ENCODE measurements around the gene ASIC3.

Gene ASIC3

GRCh38 chr7:151005566-151005965 is 42.8 kb upstream of the ASIC3 start:
- no peak for DNase-seq (ENCODE audit: low spot score)
- TF ChIP-seq CTCF (IDR thresholded peaks at IDR 0.05; ENCODE audit: extremely low read depth, insufficient read depth, missing control alignments) = no peak
- in situ Hi-C loops (cut with MboI; ENCODE audit: low pct_unique_long_range_greater_than_20kb, low sequenced_read_pairs, unreplicated experiment) = no loop called here

- DNase-seq (ENCODE audit: low spot score) = no peak
- in situ Hi-C loops (cut with MboI; ENCODE audit: low pct_unique_long_range_greater_than_20kb, low sequenced_read_pairs, unreplicated experiment) = no loop called here
- TF ChIP-seq CTCF (IDR thresholded peaks at IDR 0.05; ENCODE audit: extremely low read depth, insufficient read depth, missing control alignments) = no peak
Observed at GRCh38 chr7:151006590-151007300, 41.6 kb upstream of the ASIC3 start.

GRCh38 chr7:151007469-151007898 is 40.8 kb upstream of the ASIC3 start:
- in situ Hi-C loops (cut with MboI; ENCODE audit: low pct_unique_long_range_greater_than_20kb, low sequenced_read_pairs, unreplicated experiment) = no loop called here
- TF ChIP-seq CTCF (IDR thresholded peaks at IDR 0.05; ENCODE audit: extremely low read depth, insufficient read depth, missing control alignments) = no peak
- DNase-seq (ENCODE audit: low spot score) = no peak

GRCh38 chr7:151008143-151008510 is 40.2 kb upstream of the ASIC3 start:
- no peak for DNase-seq (ENCODE audit: low spot score)
- in situ Hi-C loops (cut with MboI; ENCODE audit: low pct_unique_long_range_greater_than_20kb, low sequenced_read_pairs, unreplicated experiment) = no loop called here
- no peak for TF ChIP-seq CTCF (IDR thresholded peaks at IDR 0.05; ENCODE audit: extremely low read depth, insufficient read depth, missing control alignments)

- in situ Hi-C loops (cut with MboI; ENCODE audit: low pct_unique_long_range_greater_than_20kb, low sequenced_read_pairs, unreplicated experiment) = no loop called here
- peak; percentile 95 for DNase-seq (ENCODE audit: low spot score)
- peak; percentile 76 for TF ChIP-seq CTCF (IDR thresholded peaks at IDR 0.05; ENCODE audit: extremely low read depth, insufficient read depth, missing control alignments)
Observed at GRCh38 chr7:151008511-151009323, 39.6 kb upstream of the ASIC3 start.

GRCh38 chr7:151009327-151010036 is 38.8 kb upstream of the ASIC3 start:
- TF ChIP-seq CTCF (IDR thresholded peaks at IDR 0.05; ENCODE audit: extremely low read depth, insufficient read depth, missing control alignments) = no peak
- in situ Hi-C loops (cut with MboI; ENCODE audit: low pct_unique_long_range_greater_than_20kb, low sequenced_read_pairs, unreplicated experiment) = no loop called here

More at GRCh38 chr7:151009327-151010036, 38.8 kb upstream of the ASIC3 start:
- DNase-seq (ENCODE audit: low spot score) = no peak

Measured in GM13977 (cell line).